H1 (cell line): ENCODE results near the gene GPC3. TPM values are rescaled to one million over a fixed set of nuclear protein-coding genes. Genes with fewer than 3 reads are reported as not detected.

Experiments
- CTCF ChIA-PET: fragments of 300-600 bp; sonication (Branson Sonifier 250); formaldehyde crosslinking; loops from one replicate; lab custom pipeline; 2021; ENCODE audit not compliant: partially characterized antibody; lab: Charles Lee
- POLR2A ChIA-PET: fragments of 300-600 bp; sonication (Branson Sonifier 250); formaldehyde crosslinking; loops from one replicate; lab custom pipeline; 2021; ENCODE audit warnings: inconsistent platforms; ENCODE audit not compliant: partially characterized antibody; lab: Charles Lee
- DNase-seq, 2 experiments: peaks; one replicate each; pipeline versions ENCODE4 v3.0.0 to v3.0.0-alpha.2; 2010 to 2022; ENCODE audit warnings: low spot score in 2 of 2, low read depth in 1 of 2, mixed read lengths in 1 of 2
- FAIRE-seq: peaks from 2 replicates; lab custom pipeline; 2011; peaks lifted over from hg19 to GRCh38; lab: Jason Lieb, UNC
- H2AFZ ChIP-seq: 2 replicates; pipeline ENCODE4 v1.8.1; 2012; ENCODE audit warnings: low read length, inconsistent platforms
- H2AK5ac ChIP-seq: 2 replicates; pipeline ENCODE4 v1.6.1; 2013; ENCODE audit warnings: low read depth, low read length
- H2BK120ac ChIP-seq: replicated peaks from 2 replicates; pipeline ENCODE3; 2013; ENCODE audit warnings: low read depth, low read length, inconsistent platforms
- H2BK12ac ChIP-seq: 2 replicates; pipeline ENCODE4 v1.6.1; 2013; ENCODE audit warnings: low read depth, low read length
- H2BK15ac ChIP-seq: 2 replicates; pipeline ENCODE4 v1.6.1; 2013; ENCODE audit warnings: low read length
- H2BK20ac ChIP-seq: 2 replicates; pipeline ENCODE4 v1.6.1; 2013; ENCODE audit warnings: low read length
- H2BK5ac ChIP-seq: 2 replicates; pipeline ENCODE4 v1.6.1; 2013; ENCODE audit warnings: low read depth, low read length
- H3K14ac ChIP-seq: 2 replicates; pipeline ENCODE4 v1.6.1; 2013; ENCODE audit warnings: inconsistent platforms; ENCODE audit not compliant: insufficient read length
- H3K18ac ChIP-seq: 2 replicates; pipeline ENCODE4 v1.6.1; 2013; ENCODE audit warnings: low read length; ENCODE audit errors: extremely low read depth
- H3K23ac ChIP-seq: 2 replicates; pipeline ENCODE4 v1.6.1; 2013; ENCODE audit warnings: inconsistent platforms; ENCODE audit not compliant: insufficient read length
- H3K23me2 ChIP-seq: 2 replicates; pipeline ENCODE4 v1.6.1; 2013; ENCODE audit warnings: low read depth, low read length
- H3K27ac ChIP-seq: 2 replicates; pipeline ENCODE4 v1.6.1; 2011; ENCODE audit warnings: low read depth, low read length, inconsistent platforms
- H3K27me3 ChIP-seq, 4 experiments: replicated peaks in 1 of 4; 1 replicate in 1 of 4; 2 replicates in 3 of 4; pipeline versions ENCODE4 v1.6.1 to v1.8.1; 2011 to 2013; ENCODE audit warnings: low read length in 3 of 4, mild to moderate bottlenecking in 3 of 4, inconsistent platforms in 2 of 4, mixed read lengths in 2 of 4, moderate library complexity in 1 of 4; ENCODE audit not compliant: control insufficient read depth in 3 of 4, insufficient read depth in 3 of 4; ENCODE audit errors: extremely low read depth in 1 of 4
- H3K36me3 ChIP-seq, 4 experiments: 2 replicates each; pipeline versions ENCODE4 v1.6.1 to v1.8.1; 2011 to 2013; ENCODE audit warnings: mild to moderate bottlenecking in 4 of 4, low read length in 3 of 4, moderate library complexity in 2 of 4, control low read depth in 1 of 4, inconsistent platforms in 1 of 4; ENCODE audit not compliant: insufficient read depth in 4 of 4, control insufficient read depth in 2 of 4
- H3K4ac ChIP-seq: replicated peaks from 2 replicates; pipeline ENCODE3; 2013; ENCODE audit warnings: low read length, low read depth, mixed read lengths, inconsistent platforms; ENCODE audit not compliant: insufficient read length
- H3K4me1 ChIP-seq, 4 experiments: replicated peaks in 1 of 4; 1 replicate in 1 of 4; 2 replicates in 3 of 4; pipeline versions ENCODE4 v1.6.1 to v1.8.1; 2011 to 2013; ENCODE audit warnings: low read length in 3 of 4, inconsistent platforms in 2 of 4, mixed read lengths in 1 of 4; ENCODE audit not compliant: insufficient read depth in 4 of 4, control insufficient read depth in 3 of 4
- H3K4me2 ChIP-seq, 2 experiments: 2 replicates each; pipeline versions ENCODE4 v1.6.1 to v1.8.1; 2011 to 2013; ENCODE audit warnings: low read depth in 2 of 2, low read length in 2 of 2, control low read depth in 1 of 2, inconsistent platforms in 1 of 2, mild to moderate bottlenecking in 1 of 2; ENCODE audit not compliant: insufficient read depth in 1 of 2
- H3K4me3 ChIP-seq, 4 experiments: fragments of 200-600, 300-600 bp in 1 of 4; sonication (generic), shearing (Covaris generic), sonication (Bioruptor Twin) in 1 of 4; 2 replicates each; pipeline versions ENCODE4 v1.5.1 to v1.8.1; 2011 to 2016; ENCODE audit warnings: low read length in 4 of 4, low read depth in 3 of 4, control low read depth in 2 of 4, inconsistent platforms in 2 of 4, mild to moderate bottlenecking in 2 of 4, mixed read lengths in 1 of 4, moderate library complexity in 1 of 4; ENCODE audit not compliant: insufficient read depth in 2 of 4; ENCODE audit errors: extremely low read depth in 1 of 4
- H3K56ac ChIP-seq: replicated peaks from 2 replicates; pipeline ENCODE3; 2013; ENCODE audit warnings: low read depth, mild to moderate bottlenecking, mixed read lengths, low read length, inconsistent platforms; ENCODE audit not compliant: insufficient read length
- H3K79me1 ChIP-seq: 2 replicates; pipeline ENCODE4 v1.6.1; 2013; ENCODE audit warnings: low read depth, low read length, control low read depth
- H3K79me2 ChIP-seq, 2 experiments: 2 replicates each; pipeline versions ENCODE4 v1.6.1 to v1.8.1; 2012 to 2013; ENCODE audit warnings: low read length in 2 of 2, mild to moderate bottlenecking in 2 of 2, inconsistent platforms in 1 of 2; ENCODE audit not compliant: insufficient read depth in 2 of 2, control insufficient read depth in 1 of 2
- H3K9ac ChIP-seq, 4 experiments: replicated peaks in 1 of 4; 1 replicate in 1 of 4; 2 replicates in 3 of 4; pipeline versions ENCODE4 v1.6.1 to v1.8.1; 2011 to 2013; ENCODE audit warnings: low read depth in 3 of 4, low read length in 3 of 4, control low read depth in 2 of 4, mild to moderate bottlenecking in 2 of 4, moderate library complexity in 2 of 4, inconsistent platforms in 1 of 4; ENCODE audit errors: extremely low read depth in 1 of 4
- H3K9me3 ChIP-seq, 2 experiments: 2 replicates each; pipeline versions ENCODE4 v1.6.1 to v1.8.1; 2012 to 2013; ENCODE audit warnings: mild to moderate bottlenecking in 2 of 2, moderate library complexity in 2 of 2, control low read depth in 1 of 2, inconsistent platforms in 1 of 2, low read depth in 1 of 2, low read length in 1 of 2, mixed read lengths in 1 of 2; ENCODE audit not compliant: insufficient read depth in 2 of 2
- H4K20me1 ChIP-seq, 2 experiments: replicated peaks in 1 of 2; 2 replicates each; pipeline versions ENCODE3 to v1.8.1; 2011 to 2013; ENCODE audit warnings: inconsistent platforms in 2 of 2, low read length in 2 of 2, mild to moderate bottlenecking in 1 of 2; ENCODE audit not compliant: insufficient read depth in 2 of 2, control insufficient read depth in 1 of 2
- H4K5ac ChIP-seq: 2 replicates; pipeline ENCODE4 v1.6.1; 2013; ENCODE audit warnings: low read length, low read depth, mixed read lengths, inconsistent platforms; ENCODE audit not compliant: insufficient read length
- H4K8ac ChIP-seq: 2 replicates; pipeline ENCODE4 v1.8.0; 2013; ENCODE audit warnings: mild to moderate bottlenecking, moderate library complexity, low read length, inconsistent platforms; ENCODE audit not compliant: insufficient read depth; ENCODE audit errors: extremely low read depth
- H4K91ac ChIP-seq: replicated peaks from 2 replicates; pipeline ENCODE3; 2013; ENCODE audit warnings: low read length, mixed read lengths, inconsistent platforms; ENCODE audit not compliant: insufficient read length
- ASH2L ChIP-seq: fragments of 200-600, 300-600 bp; sonication (generic); IDR thresholded peaks from one replicate; pipeline ENCODE4 v1.7.1; 2017; ENCODE audit warnings: low read length
- RNF2 ChIP-seq: fragments of 200-900, 300-1000 bp; sonication (generic); IDR thresholded peaks from 2 replicates; pipeline ENCODE4 v1.7.1; 2016; ENCODE audit warnings: borderline replicate concordance, low read depth, mild to moderate bottlenecking, antibody characterized with exemption, low read length; ENCODE audit not compliant: poor library complexity, severe bottlenecking; ENCODE audit errors: missing control alignments
- TBP ChIP-seq: IDR thresholded peaks from 2 replicates; pipeline ENCODE4 v1.6.1; 2011; ENCODE audit warnings: low read depth, low read length, improper control_type of control experiment
- WGBS, 2 experiments: shearing (Covaris generic) in 1 of 2; methylation state at CpG; one replicate each; pipeline versions ENCODE4 v1.1.6 to v1.1.7; 2013 to 2015; ENCODE audit warnings: low lambda C conversion rate in 2 of 2, mixed read lengths in 2 of 2, inconsistent platforms in 1 of 2, low coverage in 1 of 2, missing lambda C conversion rate in 1 of 2; ENCODE audit not compliant: insufficient replicate concordance in 2 of 2, insufficient coverage in 1 of 2, insufficient read length in 1 of 2; ENCODE audit errors: extremely low coverage in 1 of 2, missing lambda C conversion rate in 1 of 2; 5-methylcytosine and 5-hydroxymethylcytosine counted together
- polyA plus RNA-seq, 7 experiments: library from polyadenylated mRNA; depleted of rRNA in 3 of 7; stranded (reverse) in 5 of 7; unstranded in 2 of 7; fragments of >200 nt in 5 of 7; fragments of 200-250 nt in 2 of 7; gene quantifications; 1 replicate in 5 of 7; 2 replicates in 1 of 7; 4 replicates in 1 of 7; pipeline versions ENCODE4 v1.2.1 to v1.2.3, GENCODE V29; 2011 to 2013; ENCODE audit warnings: missing spikeins in 2 of 7, mixed read lengths in 2 of 7
- total RNA-seq: library from RNA; stranded (reverse); fragmentation: NEBNext Ultra II Directional; extraction: Animal tissue kit (Norgen Biotek cat#: 25700); gene quantifications from 2 replicates; pipeline ENCODE4 v1.2.1, GENCODE V29; 2021

GPC3 gene
- total and polyA plus RNA-seq, 2 of the 8 experiments (the other 6 are each of a cell fraction or from before 2014, with no cell fraction given): 64.8 to 71.9 TPM

GRCh38 chrX:133947996-133948395 is 37.4 kb downstream of the GPC3 start:
- Histone ChIP-seq H3K79me2 (no peaks in the 10 kb centered on the region), H4K5ac (no peak overlapping the region), H4K8ac (no peak overlapping the region), H3K9ac (no peak overlapping the region), H2BK5ac (no peak overlapping the region), H2BK20ac (no peak overlapping the region), H4K20me1 (no peaks in the 10 kb centered on the region), H3K56ac (no peak overlapping the region), H4K91ac (no peak overlapping the region), H3K27me3 (no peaks in the 10 kb centered on the region), H3K9me3 (no peaks in the 10 kb centered on the region), H3K27ac (no peak overlapping the region), H3K4me2 (no peak overlapping the region), H2BK120ac (no peak overlapping the region), H2BK12ac (no peak overlapping the region), H3K79me1 (no peaks in the 10 kb centered on the region), H3K4me1 (no peaks in the 10 kb centered on the region), H2AFZ (no peak overlapping the region), H3K14ac (no peak overlapping the region), H2BK15ac (no peak overlapping the region), H2AK5ac (no peak overlapping the region), H3K23ac (no peak overlapping the region), H3K36me3 (peaks cover 0 to 21% (median 3%) of the 10 kb centered on the region in 4 experiments; a peak in 3 of 8 replicates), H3K18ac (no peak overlapping the region), H3K23me2 (no peaks in the 10 kb centered on the region), H3K4me3 (no peak overlapping the region), H3K4ac (no peak overlapping the region)
- FAIRE-seq (no peak), DNase-seq (no peak)
- POLR2A ChIA-PET: no interaction called here
- TF ChIP-seq TBP (no peak), ASH2L (no peak), RNF2 (no peak)
- WGBS, 2 experiments: 90% methylated on average over 1 of the region's 1 CpG; no CpG with 5 or more reads in 1 of the 2 experiments
- CTCF ChIA-PET: no interaction called here
